Panc1 (cell line): Measurements from ENCODE around the gene ARHGEF37. TPM values are rescaled to one million over a fixed set of nuclear protein-coding genes. Genes with fewer than 3 reads are reported as not detected.

Experiments used
- ATAC-seq: fragments of 200-7000 bp; cut with Tn5 transposase; 2 replicates; pipeline ENCODE4 v1.9.1; 2020; ENCODE audit warnings: mild to moderate bottlenecking, moderate library complexity
- BruUV-seq: library from RNA; stranded (reverse); fragments of 400-500 nt; replicated peaks from 2 replicates; lab custom pipeline; 2021; lab: Mats Ljungman, UMichigan
- CTCF ChIA-PET: fragments of 300-600 bp; sonication (Branson Sonifier 250); formaldehyde crosslinking; loops from one replicate; lab custom pipeline; 2022; ENCODE audit warnings: antibody characterized with exemption; lab: Charles Lee
- POLR2A ChIA-PET: fragments of 300-600 bp; sonication (Branson Sonifier 250); formaldehyde crosslinking; loops from one replicate; lab custom pipeline; 2022; ENCODE audit warnings: antibody characterized with exemption; lab: Charles Lee
- DNase-seq: peaks from one replicate; pipeline ENCODE4 v3.0.0-alpha.2; 2010; ENCODE audit warnings: low read depth, low spot score
- H3K27ac ChIP-seq: 2 replicates; pipeline ENCODE4 v1.5.1; 2011; ENCODE audit warnings: mild to moderate bottlenecking, low read length, inconsistent platforms
- H3K27me3 ChIP-seq: fragments of 200-500 bp; sonication (Bioruptor generic); 2 replicates; pipeline ENCODE4 v1.6.0; 2014; ENCODE audit warnings: low read length, inconsistent platforms; ENCODE audit not compliant: control insufficient read depth, insufficient read depth
- H3K36me3 ChIP-seq: fragments of 200-500 bp; sonication (Bioruptor generic); 2 replicates; pipeline ENCODE4 v1.5.1; 2014; ENCODE audit warnings: inconsistent platforms, mild to moderate bottlenecking, low read length, moderate library complexity; ENCODE audit not compliant: control insufficient read depth, insufficient read depth
- H3K4me1 ChIP-seq: 2 replicates; pipeline ENCODE4 v1.5.1; 2011; ENCODE audit warnings: inconsistent platforms, mild to moderate bottlenecking, low read length, moderate library complexity; ENCODE audit not compliant: control insufficient read depth, insufficient read depth
- H3K4me3 ChIP-seq, 2 experiments: 2 replicates each; pipeline ENCODE4 v1.5.1; 2011 to 2012; ENCODE audit warnings: low read depth in 2 of 2, low read length in 2 of 2, mild to moderate bottlenecking in 2 of 2, inconsistent platforms in 1 of 2, moderate library complexity in 1 of 2
- H3K9me3 ChIP-seq: fragments of 200-500 bp; sonication (Bioruptor generic); 2 replicates; pipeline ENCODE4 v1.5.1; 2014; ENCODE audit warnings: low read depth, mild to moderate bottlenecking, inconsistent platforms, low read length, moderate library complexity; ENCODE audit not compliant: control insufficient read depth, insufficient read depth
- SIN3A ChIP-seq: IDR thresholded peaks from 2 replicates; pipeline ENCODE4 v1.6.1; 2012; ENCODE audit warnings: low read depth, mild to moderate bottlenecking, low read length, moderate library complexity, borderline replicate concordance; ENCODE audit not compliant: insufficient read depth
- TCF7L2 ChIP-seq: IDR thresholded peaks from 2 replicates; pipeline ENCODE4 v1.6.1; 2011; ENCODE audit warnings: mild to moderate bottlenecking, low read depth, low read length, inconsistent platforms
- in situ Hi-C: cut with HindIII; loops from 2 replicates; pipeline ENCODE4 v1.10.0; 2016; ENCODE audit warnings: low sequenced_read_pairs, low pct_unique_long_range_greater_than_20kb
- intact Hi-C: fragments of 100-400 bp; cut with micrococcal nuclease; formaldehyde crosslinking; loops from one replicate; pipeline ENCODE4 v1.10.0; 2022; ENCODE audit not compliant: unreplicated experiment
- total RNA-seq: library from RNA; stranded (reverse); gene quantifications from one replicate; pipeline ENCODE4 v1.2.1, GENCODE V29; 2021; ENCODE audit not compliant: unreplicated experiment
- TF ChIP-seq, protein P1 (sequence below), 2 experiments: IDR thresholded peaks; 2 replicates each; pipeline ENCODE4 v1.6.1; 2011 to 2012; ENCODE audit warnings: low read depth in 2 of 2, control low read depth in 1 of 2, low read length in 1 of 2, mild to moderate bottlenecking in 1 of 2, moderate library complexity in 1 of 2; ENCODE audit not compliant: insufficient read depth in 1 of 2

The ARHGEF37 gene
- total RNA-seq, 1 experiment from 2014 or later, result 3.2 TPM

- CTCF ChIA-PET, result no interaction called here
- Histone ChIP-seq H3K36me3 (no peaks in the 10 kb centered on the region), H3K9me3 (no peaks in the 10 kb centered on the region), H3K27ac (no peak overlapping the region), H3K27me3 (no peaks in the 10 kb centered on the region), H3K4me1 (peaks cover 10% of the 10 kb centered on the region; the same call in 1 of the 2 replicates), H3K4me3 (no peak overlapping the region)
- DNase-seq (no peak), ATAC-seq (no peak)
- BruUV-seq, result no TSS peak
- POLR2A ChIA-PET, result no interaction called here
- in situ Hi-C loops (no loop called here), intact Hi-C loops (no loop called here)
- TF ChIP-seq, protein P1, sequence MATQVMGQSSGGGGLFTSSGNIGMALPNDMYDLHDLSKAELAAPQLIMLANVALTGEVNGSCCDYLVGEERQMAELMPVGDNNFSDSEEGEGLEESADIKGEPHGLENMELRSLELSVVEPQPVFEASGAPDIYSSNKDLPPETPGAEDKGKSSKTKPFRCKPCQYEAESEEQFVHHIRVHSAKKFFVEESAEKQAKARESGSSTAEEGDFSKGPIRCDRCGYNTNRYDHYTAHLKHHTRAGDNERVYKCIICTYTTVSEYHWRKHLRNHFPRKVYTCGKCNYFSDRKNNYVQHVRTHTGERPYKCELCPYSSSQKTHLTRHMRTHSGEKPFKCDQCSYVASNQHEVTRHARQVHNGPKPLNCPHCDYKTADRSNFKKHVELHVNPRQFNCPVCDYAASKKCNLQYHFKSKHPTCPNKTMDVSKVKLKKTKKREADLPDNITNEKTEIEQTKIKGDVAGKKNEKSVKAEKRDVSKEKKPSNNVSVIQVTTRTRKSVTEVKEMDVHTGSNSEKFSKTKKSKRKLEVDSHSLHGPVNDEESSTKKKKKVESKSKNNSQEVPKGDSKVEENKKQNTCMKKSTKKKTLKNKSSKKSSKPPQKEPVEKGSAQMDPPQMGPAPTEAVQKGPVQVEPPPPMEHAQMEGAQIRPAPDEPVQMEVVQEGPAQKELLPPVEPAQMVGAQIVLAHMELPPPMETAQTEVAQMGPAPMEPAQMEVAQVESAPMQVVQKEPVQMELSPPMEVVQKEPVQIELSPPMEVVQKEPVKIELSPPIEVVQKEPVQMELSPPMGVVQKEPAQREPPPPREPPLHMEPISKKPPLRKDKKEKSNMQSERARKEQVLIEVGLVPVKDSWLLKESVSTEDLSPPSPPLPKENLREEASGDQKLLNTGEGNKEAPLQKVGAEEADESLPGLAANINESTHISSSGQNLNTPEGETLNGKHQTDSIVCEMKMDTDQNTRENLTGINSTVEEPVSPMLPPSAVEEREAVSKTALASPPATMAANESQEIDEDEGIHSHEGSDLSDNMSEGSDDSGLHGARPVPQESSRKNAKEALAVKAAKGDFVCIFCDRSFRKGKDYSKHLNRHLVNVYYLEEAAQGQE (IDR thresholded peaks at IDR 0.05; ENCODE audit: insufficient read depth in 1 of 2, low read depth in 2 of 2, low read length in 1 of 2), result no peak
Measured at GRCh38 chr5:149586708-149587318, 5.5 kb downstream of the ARHGEF37 start.

DNA sequence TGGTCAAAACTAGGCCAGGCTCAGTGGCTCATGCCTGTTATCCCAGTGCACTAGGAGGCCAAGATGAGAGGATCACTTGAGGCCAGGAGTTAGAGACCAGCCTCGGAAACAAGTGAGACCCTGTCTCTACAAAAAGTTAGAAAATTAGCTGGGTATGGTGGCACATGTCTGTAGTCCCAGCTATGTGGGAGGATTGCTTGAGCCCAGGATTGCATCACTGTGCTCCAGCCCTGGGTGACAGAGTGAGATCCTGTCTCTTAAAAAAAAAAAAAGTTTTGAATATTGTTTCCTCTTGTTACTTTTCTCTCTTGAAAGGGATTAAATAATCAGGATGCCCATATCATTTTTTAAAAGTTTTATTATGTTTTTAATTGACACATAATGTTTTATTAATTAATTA lies 7.6 kb downstream of the ARHGEF37 start:
- Histone ChIP-seq H3K36me3 (no peaks in the 10 kb centered on the region), H3K27me3 (no peaks in the 10 kb centered on the region), H3K4me1 (no peaks in the 10 kb centered on the region), H3K4me3 (no peak overlapping the region), H3K27ac (no peak overlapping the region), H3K9me3 (no peaks in the 10 kb centered on the region)
- intact Hi-C loops, result no loop called here
- in situ Hi-C loops, result no loop called here
- ATAC-seq (no peak), DNase-seq (no peak)
- TF ChIP-seq TCF7L2 (no peak), SIN3A (no peak)
- CTCF ChIA-PET, result interaction anchor here (0.6 kb wide), 1 partner anchor 66 kb away, joined by 5 read pairs; no protein-coding TSS in a partner anchor
- no TSS peak for BruUV-seq
- POLR2A ChIA-PET, result no interaction called here

DNA sequence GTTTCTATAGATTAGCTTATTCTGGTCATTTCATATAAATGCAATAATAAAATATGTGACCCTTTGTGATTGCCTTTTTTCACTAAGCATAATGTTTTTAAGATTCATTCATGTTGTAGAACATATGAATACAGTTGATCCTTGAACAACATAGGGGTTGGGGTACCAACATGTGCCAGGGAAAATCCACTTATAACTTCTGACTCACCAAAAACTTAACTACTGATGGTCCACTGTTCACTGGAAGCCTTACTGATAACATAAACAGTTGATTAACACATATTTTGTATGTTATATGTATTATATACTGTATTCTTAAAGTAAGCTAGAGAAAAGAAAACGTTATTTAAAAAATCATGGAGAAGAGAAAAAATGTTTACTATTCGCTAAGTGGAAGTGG lies 12.1 kb downstream of the ARHGEF37 start:
- no TSS peak for BruUV-seq
- no peak overlapping the region for H3K4me3 ChIP-seq
- no peaks in the 10 kb centered on the region for H3K36me3 ChIP-seq
- no peaks in the 10 kb centered on the region for H3K9me3 ChIP-seq
- no peak for TF ChIP-seq TCF7L2
- no peak for TF ChIP-seq SIN3A
- no peaks in the 10 kb centered on the region for H3K27me3 ChIP-seq
- no peak overlapping the region for H3K27ac ChIP-seq
- DNase-seq (no peak), ATAC-seq (no peak)
- CTCF ChIA-PET, result no interaction called here
- POLR2A ChIA-PET, result no interaction called here
- in situ Hi-C loops (no loop called here), intact Hi-C loops (no loop called here)
- H3K4me1 ChIP-seq, result no peaks in the 10 kb centered on the region
